ENCODE data around the gene ZBTB17.

Gene ZBTB17

DNA sequence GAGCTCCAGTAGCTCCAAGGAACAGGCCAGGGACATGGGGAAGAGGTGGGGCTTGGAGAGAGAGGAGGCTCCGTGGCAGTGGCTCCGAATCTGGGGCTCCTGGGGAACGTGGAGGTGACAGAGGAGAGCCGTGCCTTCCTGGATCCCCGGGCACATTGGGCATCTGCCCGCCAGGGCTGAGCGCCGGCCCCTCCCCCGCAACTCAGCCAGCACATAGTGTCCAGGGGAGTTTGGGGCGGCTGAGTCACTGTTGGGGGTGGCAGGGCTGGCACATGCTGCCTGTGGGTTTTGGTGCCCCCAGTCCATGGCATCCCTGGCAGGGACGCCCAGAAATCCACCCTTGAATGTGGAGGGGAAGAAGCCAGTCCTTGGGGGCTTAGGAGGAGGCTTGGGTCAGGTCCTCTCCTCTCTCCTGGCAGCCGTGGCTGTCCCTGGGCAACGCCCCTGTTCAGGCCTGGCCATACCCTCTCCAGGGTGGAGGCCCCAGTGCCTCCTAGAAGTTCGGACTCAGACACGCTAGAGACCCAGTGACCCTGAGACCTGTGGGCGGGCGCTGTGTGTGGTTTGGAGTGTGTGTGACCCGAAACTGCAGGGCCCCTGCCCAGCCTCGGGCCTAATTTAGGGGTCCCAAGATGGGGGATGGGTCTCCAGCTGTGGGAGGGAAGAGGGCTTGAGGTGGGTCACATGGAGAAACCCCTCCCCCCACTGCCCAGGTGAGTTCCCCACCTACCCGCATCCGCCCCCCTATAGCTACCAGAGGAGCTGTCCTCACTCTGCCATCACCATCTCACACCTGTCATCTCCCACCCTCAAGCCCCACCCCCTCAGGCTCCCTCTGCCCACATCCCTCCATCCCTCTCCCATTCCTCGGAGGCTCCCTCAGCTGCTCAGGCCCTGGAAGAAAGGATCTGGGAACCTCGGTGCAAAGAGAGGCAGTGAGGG is 40.3 kb upstream of the ZBTB17 start:
- Histone ChIP-seq H3K4me3 (ENCODE audit: low read depth, low read length) (no peak overlapping the region), H3K9me3 (no peaks in the 10 kb centered on the region), H3K36me3 (no peaks in the 10 kb centered on the region), H3K27me3 (no peaks in the 10 kb centered on the region), H3K4me1 (peaks cover 40% of the 10 kb centered on the region)
- DNase-seq, result no peak
- TF ChIP-seq, protein P1, sequence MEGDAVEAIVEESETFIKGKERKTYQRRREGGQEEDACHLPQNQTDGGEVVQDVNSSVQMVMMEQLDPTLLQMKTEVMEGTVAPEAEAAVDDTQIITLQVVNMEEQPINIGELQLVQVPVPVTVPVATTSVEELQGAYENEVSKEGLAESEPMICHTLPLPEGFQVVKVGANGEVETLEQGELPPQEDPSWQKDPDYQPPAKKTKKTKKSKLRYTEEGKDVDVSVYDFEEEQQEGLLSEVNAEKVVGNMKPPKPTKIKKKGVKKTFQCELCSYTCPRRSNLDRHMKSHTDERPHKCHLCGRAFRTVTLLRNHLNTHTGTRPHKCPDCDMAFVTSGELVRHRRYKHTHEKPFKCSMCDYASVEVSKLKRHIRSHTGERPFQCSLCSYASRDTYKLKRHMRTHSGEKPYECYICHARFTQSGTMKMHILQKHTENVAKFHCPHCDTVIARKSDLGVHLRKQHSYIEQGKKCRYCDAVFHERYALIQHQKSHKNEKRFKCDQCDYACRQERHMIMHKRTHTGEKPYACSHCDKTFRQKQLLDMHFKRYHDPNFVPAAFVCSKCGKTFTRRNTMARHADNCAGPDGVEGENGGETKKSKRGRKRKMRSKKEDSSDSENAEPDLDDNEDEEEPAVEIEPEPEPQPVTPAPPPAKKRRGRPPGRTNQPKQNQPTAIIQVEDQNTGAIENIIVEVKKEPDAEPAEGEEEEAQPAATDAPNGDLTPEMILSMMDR (IDR thresholded peaks at IDR 0.05; ENCODE audit: low read depth, low read length), result no peak

DNA sequence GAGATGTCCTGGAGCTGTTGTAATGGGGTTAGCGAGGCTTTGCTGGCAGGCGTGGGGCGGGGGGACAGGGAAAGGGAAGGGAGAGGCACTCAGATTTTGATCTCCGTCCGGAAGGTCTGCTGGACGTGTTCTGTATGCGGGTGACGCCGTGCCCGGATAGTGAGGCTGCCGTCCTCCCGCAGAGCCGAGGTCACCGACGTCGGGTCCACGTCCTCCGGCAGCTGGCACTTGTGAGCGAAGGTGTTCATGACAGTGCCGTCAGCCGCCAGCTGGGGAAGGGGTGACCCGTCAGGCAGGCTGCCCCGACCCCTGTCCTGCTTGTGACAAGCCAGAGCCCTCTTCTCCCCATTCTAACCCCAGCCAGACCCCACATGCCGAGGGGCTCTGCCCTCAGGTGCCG is 39.6 kb upstream of the ZBTB17 start:
- Histone ChIP-seq H3K36me3 (no peaks in the 10 kb centered on the region), H3K4me1 (peaks cover 40% of the 10 kb centered on the region), H3K9me3 (no peaks in the 10 kb centered on the region), H3K27me3 (no peaks in the 10 kb centered on the region), H3K4me3 (ENCODE audit: low read depth, low read length) (no peak overlapping the region)
- no peak for DNase-seq
- TF ChIP-seq, protein P1 (IDR thresholded peaks at IDR 0.05; ENCODE audit: low read depth, low read length), result no peak

DNA sequence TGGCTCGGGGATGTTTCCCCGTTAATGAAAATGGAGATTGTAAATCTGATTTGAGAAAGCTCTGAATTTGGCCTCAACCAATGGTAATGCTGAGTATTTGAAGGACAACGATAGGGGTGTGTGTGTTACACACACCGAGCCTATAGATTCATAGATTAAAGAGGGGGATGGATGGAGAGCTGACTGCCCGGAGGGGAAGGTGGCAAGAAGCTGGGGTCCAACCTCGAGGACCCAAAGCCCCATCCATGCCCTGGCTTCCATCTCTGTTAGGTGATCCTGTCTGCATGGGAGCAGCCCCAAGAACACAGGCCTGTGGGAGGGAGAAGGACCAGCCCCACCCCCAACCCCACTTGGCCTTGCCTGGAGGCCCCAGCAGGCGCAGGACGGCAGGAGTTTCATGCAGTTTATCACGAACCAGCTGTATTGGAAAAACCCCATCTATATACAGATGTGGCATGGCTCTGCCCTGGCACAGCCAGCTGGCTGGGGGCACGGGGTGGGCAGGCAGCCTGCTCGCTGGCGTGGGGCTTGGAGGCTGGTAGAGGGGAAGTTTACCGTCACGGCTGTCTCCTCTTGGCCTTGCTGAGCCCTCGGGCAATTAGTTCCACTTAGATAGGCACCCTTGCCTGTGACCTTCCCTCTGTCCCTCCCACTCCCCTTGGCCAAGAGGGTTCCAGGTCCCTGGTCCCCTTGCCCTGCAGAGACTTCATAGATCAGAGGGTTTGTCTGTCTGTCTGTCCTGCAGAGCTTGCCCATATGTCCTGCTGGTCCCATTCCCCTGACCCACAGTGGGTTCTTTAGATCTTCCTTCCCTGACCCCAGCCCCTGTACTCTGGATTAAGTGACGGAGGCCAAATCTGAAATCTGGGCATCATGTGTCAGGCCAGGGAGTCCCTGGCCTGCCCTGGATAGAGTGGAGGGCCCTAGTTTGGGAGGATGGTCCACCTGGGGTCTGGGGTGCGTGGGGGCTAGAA is 38.9 kb upstream of the ZBTB17 start:
- DNase-seq, result peak; percentile 75
- Histone ChIP-seq H3K4me1 (peaks cover 36% of the 10 kb centered on the region), H3K27me3 (no peaks in the 10 kb centered on the region), H3K36me3 (no peaks in the 10 kb centered on the region), H3K9me3 (no peaks in the 10 kb centered on the region), H3K4me3 (ENCODE audit: low read depth, low read length) (no peak overlapping the region)
- TF ChIP-seq, protein P1 (IDR thresholded peaks at IDR 0.05; ENCODE audit: low read depth, low read length), result no peak

DNA sequence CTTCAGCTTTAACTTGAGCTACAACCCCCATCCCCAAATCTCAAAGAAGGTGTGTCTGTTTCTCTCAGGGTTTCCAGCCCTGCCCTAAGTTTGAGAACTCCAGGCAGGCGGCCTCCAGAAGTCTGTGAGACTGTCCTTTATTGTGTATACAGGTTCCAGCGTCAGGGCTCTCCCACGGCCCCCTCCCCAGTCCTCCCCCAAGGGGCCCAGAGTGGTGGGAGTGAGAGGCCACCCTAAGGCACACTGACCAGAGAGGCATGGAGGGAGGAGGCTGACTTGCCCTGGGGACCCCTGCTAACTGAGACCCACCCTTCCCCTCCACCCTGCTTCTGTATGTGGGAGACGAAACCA is 38.0 kb upstream of the ZBTB17 start:
- Histone ChIP-seq H3K9me3 (no peaks in the 10 kb centered on the region), H3K4me3 (ENCODE audit: low read depth, low read length) (no peak overlapping the region), H3K4me1 (peaks cover 34% of the 10 kb centered on the region), H3K27me3 (no peaks in the 10 kb centered on the region), H3K36me3 (no peaks in the 10 kb centered on the region)
- no peak for DNase-seq
- TF ChIP-seq, protein P1 (IDR thresholded peaks at IDR 0.05; ENCODE audit: low read depth, low read length), result no peak

DNA sequence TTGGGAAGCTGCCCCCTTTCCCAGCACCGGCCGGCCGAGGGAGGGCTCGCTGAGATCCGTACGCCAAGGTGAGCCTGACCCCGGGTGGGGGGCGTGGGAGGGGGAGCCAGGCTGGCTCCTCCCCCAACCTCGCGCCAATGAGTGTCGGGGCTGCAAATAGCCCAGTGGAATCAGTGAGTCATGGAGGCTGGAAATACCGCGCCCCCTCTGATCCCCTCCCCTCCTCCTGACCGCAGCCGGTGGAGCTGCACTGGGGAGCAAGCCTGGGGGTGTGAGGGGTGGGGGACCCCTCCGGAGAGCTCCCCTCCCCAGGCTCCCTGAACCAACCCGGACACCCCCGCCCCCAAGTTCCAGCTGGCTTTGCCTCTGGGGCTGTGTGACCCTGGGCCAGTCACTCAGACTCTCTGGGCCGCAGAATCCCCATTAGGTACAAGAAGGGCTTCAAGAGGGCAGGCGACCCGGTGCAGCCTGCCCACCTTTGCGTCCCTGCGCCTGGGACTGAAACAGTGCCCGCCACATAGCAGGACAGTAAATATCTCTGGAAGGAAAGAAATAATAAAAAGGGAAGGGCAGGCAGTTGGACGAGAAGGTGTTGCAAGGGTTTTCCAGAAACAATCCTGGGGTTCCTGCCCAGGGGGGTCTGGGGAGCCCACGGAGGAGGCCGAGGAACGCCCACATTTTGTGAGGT is 37.5 kb upstream of the ZBTB17 start:
- H3K9me3 ChIP-seq, result no peaks in the 10 kb centered on the region
- DNase-seq, result peak; percentile 48
- peak overlapping the region; percentile 29 for H3K4me3 ChIP-seq (ENCODE audit: low read depth, low read length)
- no peaks in the 10 kb centered on the region for H3K36me3 ChIP-seq
- H3K27me3 ChIP-seq, result no peaks in the 10 kb centered on the region
- TF ChIP-seq, protein P1 (IDR thresholded peaks at IDR 0.05; ENCODE audit: low read depth, low read length), result no peak
- H3K4me1 ChIP-seq, result peaks cover 29% of the 10 kb centered on the region

All from BE2C (cell line).